H1 (cell line): Measurements from ENCODE around the gene RANGRF. TPM values are rescaled to one million over a fixed set of nuclear protein-coding genes. Genes with fewer than 3 reads are reported as not detected.

ENCODE experiments used
- CTCF ChIA-PET: fragments of 300-600 bp; sonication (Branson Sonifier 250); formaldehyde crosslinking; loops from one replicate; lab custom pipeline; 2021; ENCODE audit not compliant: partially characterized antibody; lab: Charles Lee
- POLR2A ChIA-PET: fragments of 300-600 bp; sonication (Branson Sonifier 250); formaldehyde crosslinking; loops from one replicate; lab custom pipeline; 2021; ENCODE audit warnings: inconsistent platforms; ENCODE audit not compliant: partially characterized antibody; lab: Charles Lee
- DNase-seq, 2 experiments: peaks; one replicate each; pipeline versions ENCODE4 v3.0.0 to v3.0.0-alpha.2; 2010 to 2022; ENCODE audit warnings: low spot score in 2 of 2, low read depth in 1 of 2, mixed read lengths in 1 of 2
- FAIRE-seq: peaks from 2 replicates; lab custom pipeline; 2011; peaks lifted over from hg19 to GRCh38; lab: Jason Lieb, UNC
- H2AFZ ChIP-seq: 2 replicates; pipeline ENCODE4 v1.8.1; 2012; ENCODE audit warnings: low read length, inconsistent platforms
- H2AK5ac ChIP-seq: 2 replicates; pipeline ENCODE4 v1.6.1; 2013; ENCODE audit warnings: low read depth, low read length
- H2BK120ac ChIP-seq: replicated peaks from 2 replicates; pipeline ENCODE3; 2013; ENCODE audit warnings: low read depth, low read length, inconsistent platforms
- H2BK12ac ChIP-seq: 2 replicates; pipeline ENCODE4 v1.6.1; 2013; ENCODE audit warnings: low read depth, low read length
- H2BK15ac ChIP-seq: 2 replicates; pipeline ENCODE4 v1.6.1; 2013; ENCODE audit warnings: low read length
- H2BK20ac ChIP-seq: 2 replicates; pipeline ENCODE4 v1.6.1; 2013; ENCODE audit warnings: low read length
- H2BK5ac ChIP-seq: 2 replicates; pipeline ENCODE4 v1.6.1; 2013; ENCODE audit warnings: low read depth, low read length
- H3K14ac ChIP-seq: 2 replicates; pipeline ENCODE4 v1.6.1; 2013; ENCODE audit warnings: inconsistent platforms; ENCODE audit not compliant: insufficient read length
- H3K18ac ChIP-seq: 2 replicates; pipeline ENCODE4 v1.6.1; 2013; ENCODE audit warnings: low read length; ENCODE audit errors: extremely low read depth
- H3K23ac ChIP-seq: 2 replicates; pipeline ENCODE4 v1.6.1; 2013; ENCODE audit warnings: inconsistent platforms; ENCODE audit not compliant: insufficient read length
- H3K23me2 ChIP-seq: 2 replicates; pipeline ENCODE4 v1.6.1; 2013; ENCODE audit warnings: low read depth, low read length
- H3K27ac ChIP-seq: 2 replicates; pipeline ENCODE4 v1.6.1; 2011; ENCODE audit warnings: low read depth, low read length, inconsistent platforms
- H3K27me3 ChIP-seq, 4 experiments: replicated peaks in 1 of 4; 1 replicate in 1 of 4; 2 replicates in 3 of 4; pipeline versions ENCODE4 v1.6.1 to v1.8.1; 2011 to 2013; ENCODE audit warnings: low read length in 3 of 4, mild to moderate bottlenecking in 3 of 4, inconsistent platforms in 2 of 4, mixed read lengths in 2 of 4, moderate library complexity in 1 of 4; ENCODE audit not compliant: control insufficient read depth in 3 of 4, insufficient read depth in 3 of 4; ENCODE audit errors: extremely low read depth in 1 of 4
- H3K36me3 ChIP-seq, 4 experiments: 2 replicates each; pipeline versions ENCODE4 v1.6.1 to v1.8.1; 2011 to 2013; ENCODE audit warnings: mild to moderate bottlenecking in 4 of 4, low read length in 3 of 4, moderate library complexity in 2 of 4, control low read depth in 1 of 4, inconsistent platforms in 1 of 4; ENCODE audit not compliant: insufficient read depth in 4 of 4, control insufficient read depth in 2 of 4
- H3K4ac ChIP-seq: replicated peaks from 2 replicates; pipeline ENCODE3; 2013; ENCODE audit warnings: low read length, low read depth, mixed read lengths, inconsistent platforms; ENCODE audit not compliant: insufficient read length
- H3K4me1 ChIP-seq, 4 experiments: replicated peaks in 1 of 4; 1 replicate in 1 of 4; 2 replicates in 3 of 4; pipeline versions ENCODE4 v1.6.1 to v1.8.1; 2011 to 2013; ENCODE audit warnings: low read length in 3 of 4, inconsistent platforms in 2 of 4, mixed read lengths in 1 of 4; ENCODE audit not compliant: insufficient read depth in 4 of 4, control insufficient read depth in 3 of 4
- H3K4me2 ChIP-seq, 2 experiments: 2 replicates each; pipeline versions ENCODE4 v1.6.1 to v1.8.1; 2011 to 2013; ENCODE audit warnings: low read depth in 2 of 2, low read length in 2 of 2, control low read depth in 1 of 2, inconsistent platforms in 1 of 2, mild to moderate bottlenecking in 1 of 2; ENCODE audit not compliant: insufficient read depth in 1 of 2
- H3K4me3 ChIP-seq, 4 experiments: fragments of 200-600, 300-600 bp in 1 of 4; sonication (generic), shearing (Covaris generic), sonication (Bioruptor Twin) in 1 of 4; 2 replicates each; pipeline versions ENCODE4 v1.5.1 to v1.8.1; 2011 to 2016; ENCODE audit warnings: low read length in 4 of 4, low read depth in 3 of 4, control low read depth in 2 of 4, inconsistent platforms in 2 of 4, mild to moderate bottlenecking in 2 of 4, mixed read lengths in 1 of 4, moderate library complexity in 1 of 4; ENCODE audit not compliant: insufficient read depth in 2 of 4; ENCODE audit errors: extremely low read depth in 1 of 4
- H3K56ac ChIP-seq: replicated peaks from 2 replicates; pipeline ENCODE3; 2013; ENCODE audit warnings: low read depth, mild to moderate bottlenecking, mixed read lengths, low read length, inconsistent platforms; ENCODE audit not compliant: insufficient read length
- H3K79me1 ChIP-seq: 2 replicates; pipeline ENCODE4 v1.6.1; 2013; ENCODE audit warnings: low read depth, low read length, control low read depth
- H3K79me2 ChIP-seq, 2 experiments: 2 replicates each; pipeline versions ENCODE4 v1.6.1 to v1.8.1; 2012 to 2013; ENCODE audit warnings: low read length in 2 of 2, mild to moderate bottlenecking in 2 of 2, inconsistent platforms in 1 of 2; ENCODE audit not compliant: insufficient read depth in 2 of 2, control insufficient read depth in 1 of 2
- H3K9ac ChIP-seq, 4 experiments: replicated peaks in 1 of 4; 1 replicate in 1 of 4; 2 replicates in 3 of 4; pipeline versions ENCODE4 v1.6.1 to v1.8.1; 2011 to 2013; ENCODE audit warnings: low read depth in 3 of 4, low read length in 3 of 4, control low read depth in 2 of 4, mild to moderate bottlenecking in 2 of 4, moderate library complexity in 2 of 4, inconsistent platforms in 1 of 4; ENCODE audit errors: extremely low read depth in 1 of 4
- H3K9me3 ChIP-seq, 2 experiments: 2 replicates each; pipeline versions ENCODE4 v1.6.1 to v1.8.1; 2012 to 2013; ENCODE audit warnings: mild to moderate bottlenecking in 2 of 2, moderate library complexity in 2 of 2, control low read depth in 1 of 2, inconsistent platforms in 1 of 2, low read depth in 1 of 2, low read length in 1 of 2, mixed read lengths in 1 of 2; ENCODE audit not compliant: insufficient read depth in 2 of 2
- H4K20me1 ChIP-seq, 2 experiments: replicated peaks in 1 of 2; 2 replicates each; pipeline versions ENCODE3 to v1.8.1; 2011 to 2013; ENCODE audit warnings: inconsistent platforms in 2 of 2, low read length in 2 of 2, mild to moderate bottlenecking in 1 of 2; ENCODE audit not compliant: insufficient read depth in 2 of 2, control insufficient read depth in 1 of 2
- H4K5ac ChIP-seq: 2 replicates; pipeline ENCODE4 v1.6.1; 2013; ENCODE audit warnings: low read length, low read depth, mixed read lengths, inconsistent platforms; ENCODE audit not compliant: insufficient read length
- H4K8ac ChIP-seq: 2 replicates; pipeline ENCODE4 v1.8.0; 2013; ENCODE audit warnings: mild to moderate bottlenecking, moderate library complexity, low read length, inconsistent platforms; ENCODE audit not compliant: insufficient read depth; ENCODE audit errors: extremely low read depth
- H4K91ac ChIP-seq: replicated peaks from 2 replicates; pipeline ENCODE3; 2013; ENCODE audit warnings: low read length, mixed read lengths, inconsistent platforms; ENCODE audit not compliant: insufficient read length
- ATF2 ChIP-seq: IDR thresholded peaks from 2 replicates; pipeline ENCODE4 v1.6.1; 2012; ENCODE audit warnings: low read length, inconsistent platforms
- CEBPB ChIP-seq: IDR thresholded peaks from 2 replicates; pipeline ENCODE4 v1.6.1; 2012; ENCODE audit warnings: low read depth, low read length
- JUN ChIP-seq: IDR thresholded peaks from 2 replicates; pipeline ENCODE4 v1.6.1; 2011; ENCODE audit warnings: low read depth, mild to moderate bottlenecking, improper control_type of control experiment, low read length
- POU5F1 ChIP-seq: IDR thresholded peaks from 2 replicates; pipeline ENCODE4 v1.6.1; 2011; ENCODE audit warnings: low read depth, mild to moderate bottlenecking, low read length, moderate library complexity
- SIN3A ChIP-seq, 2 experiments: IDR thresholded peaks in 1 of 2; conservative IDR thresholded peaks in 1 of 2; 2 replicates each; pipeline ENCODE4 v1.6.1; 2011 to 2012; ENCODE audit warnings: low read length in 2 of 2, improper control_type of control experiment in 1 of 2, low read depth in 1 of 2, mild to moderate bottlenecking in 1 of 2
- SP2 ChIP-seq: IDR thresholded peaks from 2 replicates; pipeline ENCODE4 v1.6.1; 2012; ENCODE audit warnings: mild to moderate bottlenecking, low read length, inconsistent platforms
- WGBS, 2 experiments: shearing (Covaris generic) in 1 of 2; methylation state at CpG; one replicate each; pipeline versions ENCODE4 v1.1.6 to v1.1.7; 2013 to 2015; ENCODE audit warnings: low lambda C conversion rate in 2 of 2, mixed read lengths in 2 of 2, inconsistent platforms in 1 of 2, low coverage in 1 of 2, missing lambda C conversion rate in 1 of 2; ENCODE audit not compliant: insufficient replicate concordance in 2 of 2, insufficient coverage in 1 of 2, insufficient read length in 1 of 2; ENCODE audit errors: extremely low coverage in 1 of 2, missing lambda C conversion rate in 1 of 2; 5-methylcytosine and 5-hydroxymethylcytosine counted together
- polyA plus RNA-seq, 7 experiments: library from polyadenylated mRNA; depleted of rRNA in 3 of 7; stranded (reverse) in 5 of 7; unstranded in 2 of 7; fragments of >200 nt in 5 of 7; fragments of 200-250 nt in 2 of 7; gene quantifications; 1 replicate in 5 of 7; 2 replicates in 1 of 7; 4 replicates in 1 of 7; pipeline versions ENCODE4 v1.2.1 to v1.2.3, GENCODE V29; 2011 to 2013; ENCODE audit warnings: missing spikeins in 2 of 7, mixed read lengths in 2 of 7
- total RNA-seq: library from RNA; stranded (reverse); fragmentation: NEBNext Ultra II Directional; extraction: Animal tissue kit (Norgen Biotek cat#: 25700); gene quantifications from 2 replicates; pipeline ENCODE4 v1.2.1, GENCODE V29; 2021

RANGRF gene
- total and polyA plus RNA-seq, 2 of the 8 experiments (the other 6 are each of a cell fraction or from before 2014, with no cell fraction given) = 36.9 to 49.6 TPM

GRCh38 chr17:8272421-8272820 lies 16.0 kb upstream of the RANGRF start:
- no peak overlapping the region for H2BK15ac ChIP-seq
- H3K4ac ChIP-seq = no peak overlapping the region
- WGBS, 2 experiments = 90% methylated on average over 1 of the region's 1 CpG; no CpG with 5 or more reads in 1 of the 2 experiments
- H2BK5ac ChIP-seq = no peak overlapping the region
- H3K27me3 ChIP-seq = no peaks in the 10 kb centered on the region
- H3K56ac ChIP-seq = no peak overlapping the region
- H3K9ac ChIP-seq = no peak overlapping the region
- no peak overlapping the region for H2BK120ac ChIP-seq
- no peak overlapping the region for H3K14ac ChIP-seq
- H3K4me3 ChIP-seq = no peak overlapping the region
- H2BK12ac ChIP-seq = no peak overlapping the region
- H3K36me3 ChIP-seq = peaks cover 7 to 30% (median 24%) of the 10 kb centered on the region in 4 experiments
- no peak overlapping the region for H4K8ac ChIP-seq
- no peak overlapping the region for H4K91ac ChIP-seq
- no peak overlapping the region for H3K4me2 ChIP-seq
- H3K27ac ChIP-seq = no peak overlapping the region
- no peak overlapping the region for H2AK5ac ChIP-seq
- H3K79me1 ChIP-seq = no peaks in the 10 kb centered on the region
- no peak overlapping the region for H2AFZ ChIP-seq
- DNase-seq (no peak), FAIRE-seq (no peak)
- peaks cover 4 to 5% of the 10 kb centered on the region in 2 experiments for H4K20me1 ChIP-seq
- no peak overlapping the region for H4K5ac ChIP-seq
- CTCF ChIA-PET = interaction anchor here (1.3 to 1.7 kb wide), 2 partner anchors 11 to 12 kb away, joined by 3 to 4 read pairs; no protein-coding TSS in a partner anchor
- no peak overlapping the region for H3K18ac ChIP-seq
- H3K23me2 ChIP-seq = no peaks in the 10 kb centered on the region
- H2BK20ac ChIP-seq = no peak overlapping the region
- no peaks in the 10 kb centered on the region; a peak in 1 of 7 replicates for H3K4me1 ChIP-seq
- no peak overlapping the region for H3K23ac ChIP-seq
- no peaks in the 10 kb centered on the region for H3K79me2 ChIP-seq
- POLR2A ChIA-PET = interaction anchor here (1.2 to 66.3 kb wide), 4 partner anchors 13 to 30 kb away, joined by 4 to 1521 read pairs (median 60); partner anchors contain the start of genes CTC1, PFAS, RANGRF and SLC25A35
- H3K9me3 ChIP-seq = no peaks in the 10 kb centered on the region
- TF ChIP-seq ATF2 (no peak), SP2 (no peak), POU5F1 (no peak), CEBPB (no peak), SIN3A (conservative IDR thresholded peaks at IDR 0.05 in 1 of 2, IDR thresholded peaks at IDR 0.05 in 1 of 2; ENCODE audit: low read depth in 1 of 2, low read length in 2 of 2) (no peak), JUN (no peak)
